GM23248 (cell line): ENCODE measurements around the gene TRAK2.

Experiments
- EZH2 ChIP-seq: fragments of 200-600 bp; sonication (generic); IDR thresholded peaks from 2 replicates; pipeline ENCODE4 v1.6.1; 2018; ENCODE audit warnings: antibody characterized with exemption, mild to moderate bottlenecking; ENCODE audit not compliant: insufficient read depth, poor library complexity, severe bottlenecking
- EZH2phosphoT487 ChIP-seq: fragments of 200-600 bp; sonication (generic); IDR thresholded peaks from 2 replicates; pipeline ENCODE4 v1.6.1; 2018; ENCODE audit warnings: antibody characterized with exemption, moderate library complexity, mild to moderate bottlenecking, low read depth; ENCODE audit not compliant: insufficient read depth

GRCh38 chr2:201467666-201468065, 16.4 kb upstream of the TRAK2 start:
- TF ChIP-seq EZH2phosphoT487 (no peak), EZH2 (no peak)
